WTC11 (cell line): ENCODE results near the gene FXN. TPM values are rescaled to one million over a fixed set of nuclear protein-coding genes. Genes with fewer than 3 reads are reported as not detected.

ENCODE experiments used
- ATAC-seq: fragments of 200-7000 bp; cut with Tn5 transposase; 2 replicates; pipeline ENCODE4 v1.10.0; 2021; ENCODE audit warnings: mild to moderate bottlenecking, moderate library complexity
- CTCF ChIA-PET: fragments of 300-600 bp; sonication (Branson Sonifier 250); formaldehyde crosslinking; loops from one replicate; lab custom pipeline; 2021; ENCODE audit warnings: antibody characterized with exemption; lab: Charles Lee
- POLR2A ChIA-PET: fragments of 350-600 bp; sonication (Branson Sonifier 250); formaldehyde crosslinking; loops from one replicate; lab custom pipeline; 2021; ENCODE audit warnings: antibody characterized with exemption; lab: Charles Lee
- DNase-seq: peaks from one replicate; pipeline ENCODE4 v3.0.0; 2021; ENCODE audit warnings: low spot score
- H3K27ac Mint-ChIP-seq: 2 replicates; pipeline ENCODE4 v1.8.0; 2021; ENCODE audit warnings: mixed read lengths
- H3K27me3 Mint-ChIP-seq: 2 replicates; pipeline ENCODE4 v1.8.0; 2021; ENCODE audit warnings: low read depth, mild to moderate bottlenecking, moderate library complexity, mixed read lengths
- H3K36me3 Mint-ChIP-seq: 2 replicates; pipeline ENCODE4 v1.8.0; 2021; ENCODE audit warnings: mixed read lengths
- H3K4me1 Mint-ChIP-seq: 2 replicates; pipeline ENCODE4 v1.8.0; 2022; ENCODE audit warnings: mixed read lengths
- H3K4me3 Mint-ChIP-seq: 2 replicates; pipeline ENCODE4 v1.8.0; 2021; ENCODE audit warnings: mild to moderate bottlenecking, moderate library complexity, mixed read lengths
- H3K9me3 Mint-ChIP-seq: 2 replicates; pipeline ENCODE4 v1.8.0; 2021; ENCODE audit warnings: mixed read lengths
- AFF4 ChIP-seq: sonication (generic); formaldehyde crosslinking; IDR thresholded peaks from 2 replicates; pipeline ENCODE4 v1.8.1; 2023; ENCODE audit warnings: mild to moderate bottlenecking, missing genetic modification reagents, borderline replicate concordance
- ARID4B ChIP-seq: sonication (generic); formaldehyde crosslinking; IDR thresholded peaks from 2 replicates; pipeline ENCODE4 v1.8.0; 2023; ENCODE audit warnings: missing genetic modification reagents, mild to moderate bottlenecking, borderline replicate concordance
- ERG ChIP-seq: fragments of 250-450 bp; sonication (Bioruptor Pico); IDR thresholded peaks from 2 replicates; pipeline ENCODE4 v1.8.0; 2021; ENCODE audit warnings: mild to moderate bottlenecking
- FOXJ3 ChIP-seq: sonication (generic); formaldehyde crosslinking; IDR thresholded peaks from 2 replicates; pipeline ENCODE4 v1.9.0; 2021; ENCODE audit warnings: missing genetic modification reagents, mild to moderate bottlenecking, borderline replicate concordance
- GTF2I ChIP-seq: fragments of 250-450 bp; sonication (Bioruptor Pico); conservative IDR thresholded peaks from 2 replicates; pipeline ENCODE4 v1.4.0; 2021; ENCODE audit warnings: mild to moderate bottlenecking
- NR3C1 ChIP-seq: sonication (generic); formaldehyde crosslinking; conservative IDR thresholded peaks from 2 replicates; pipeline ENCODE4 v1.8.1; 2023; ENCODE audit warnings: low read depth, mild to moderate bottlenecking, missing genetic modification reagents
- SOX15 ChIP-seq: fragments of 250-450 bp; sonication (Bioruptor Pico); IDR thresholded peaks from 2 replicates; pipeline ENCODE4 v1.9.0; 2021; ENCODE audit warnings: mild to moderate bottlenecking
- SP1 ChIP-seq: sonication (generic); formaldehyde crosslinking; conservative IDR thresholded peaks from 2 replicates; pipeline ENCODE4 v1.8.1; 2022; ENCODE audit warnings: missing genetic modification reagents
- TEAD1 ChIP-seq: sonication (generic); formaldehyde crosslinking; IDR thresholded peaks from 2 replicates; pipeline ENCODE4 v1.8.0; 2022; ENCODE audit warnings: mild to moderate bottlenecking, missing genetic modification reagents
- ZNF317 ChIP-seq: sonication (generic); formaldehyde crosslinking; IDR thresholded peaks from 2 replicates; pipeline ENCODE4 v1.8.1; 2023; ENCODE audit warnings: low read depth, mild to moderate bottlenecking, moderate library complexity, missing genetic modification reagents, borderline replicate concordance
- ZNF512 ChIP-seq: sonication (generic); formaldehyde crosslinking; IDR thresholded peaks from 2 replicates; pipeline ENCODE4 v1.8.1; 2022; ENCODE audit warnings: missing genetic modification reagents, borderline replicate concordance
- total RNA-seq: library from RNA; stranded (reverse); gene quantifications from 3 replicates; pipeline ENCODE4 v1.2.3, GENCODE V29; 2021
- TF ChIP-seq, protein P1 (sequence below): sonication (generic); formaldehyde crosslinking; IDR thresholded peaks from 2 replicates; pipeline ENCODE4 v1.8.0; 2022; ENCODE audit warnings: mild to moderate bottlenecking, missing genetic modification reagents
- TF ChIP-seq, protein P2 (sequence below): sonication (generic); formaldehyde crosslinking; IDR thresholded peaks from 2 replicates; pipeline ENCODE4 v1.8.1; 2022; ENCODE audit warnings: low read depth, mild to moderate bottlenecking, moderate library complexity, missing genetic modification reagents, borderline replicate concordance
- TF ChIP-seq, protein P3 (sequence below): sonication (generic); formaldehyde crosslinking; IDR thresholded peaks from 2 replicates; pipeline ENCODE4 v1.8.1; 2023; ENCODE audit warnings: mild to moderate bottlenecking, missing genetic modification reagents
- TF ChIP-seq, protein P4 (sequence below): sonication (generic); formaldehyde crosslinking; conservative IDR thresholded peaks from 2 replicates; pipeline ENCODE4 v1.8.1; 2023; ENCODE audit warnings: mild to moderate bottlenecking, low read depth, missing genetic modification reagents, moderate library complexity

FXN gene
- total RNA-seq, 1 experiment from 2014 or later, result 30.6 TPM

DNA sequence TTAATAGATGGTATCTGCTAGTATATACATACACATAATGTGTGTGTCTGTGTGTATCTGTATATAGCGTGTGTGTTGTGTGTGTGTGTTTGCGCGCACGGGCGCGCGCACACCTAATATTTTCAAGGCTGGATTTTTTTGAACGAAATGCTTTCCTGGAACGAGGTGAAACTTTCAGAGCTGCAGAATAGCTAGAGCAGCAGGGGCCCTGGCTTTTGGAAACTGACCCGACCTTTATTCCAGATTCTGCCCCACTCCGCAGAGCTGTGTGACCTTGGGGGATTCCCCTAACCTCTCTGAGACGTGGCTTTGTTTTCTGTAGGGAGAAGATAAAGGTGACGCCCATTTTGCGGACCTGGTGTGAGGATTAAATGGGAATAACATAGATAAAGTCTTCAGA lies 757 bp downstream of the FXN start:
- no peak for DNase-seq
- peak overlapping the region; percentile 83 for H3K27ac Mint-ChIP-seq
- ChIA-PET POLR2A (no interaction called here), CTCF (interaction anchor here (0.9 to 1.8 kb wide), 8 partner anchors 9 to 358 kb away, joined by 3 to 14 read pairs (median 3); no protein-coding TSS in a partner anchor)
- H3K9me3 Mint-ChIP-seq, result no peaks in the 10 kb centered on the region
- H3K4me3 Mint-ChIP-seq, result peak overlapping the region; percentile 94
- peak; percentile 8; the same call in 1 of the 2 replicates for ATAC-seq
- TF ChIP-seq, protein P1, sequence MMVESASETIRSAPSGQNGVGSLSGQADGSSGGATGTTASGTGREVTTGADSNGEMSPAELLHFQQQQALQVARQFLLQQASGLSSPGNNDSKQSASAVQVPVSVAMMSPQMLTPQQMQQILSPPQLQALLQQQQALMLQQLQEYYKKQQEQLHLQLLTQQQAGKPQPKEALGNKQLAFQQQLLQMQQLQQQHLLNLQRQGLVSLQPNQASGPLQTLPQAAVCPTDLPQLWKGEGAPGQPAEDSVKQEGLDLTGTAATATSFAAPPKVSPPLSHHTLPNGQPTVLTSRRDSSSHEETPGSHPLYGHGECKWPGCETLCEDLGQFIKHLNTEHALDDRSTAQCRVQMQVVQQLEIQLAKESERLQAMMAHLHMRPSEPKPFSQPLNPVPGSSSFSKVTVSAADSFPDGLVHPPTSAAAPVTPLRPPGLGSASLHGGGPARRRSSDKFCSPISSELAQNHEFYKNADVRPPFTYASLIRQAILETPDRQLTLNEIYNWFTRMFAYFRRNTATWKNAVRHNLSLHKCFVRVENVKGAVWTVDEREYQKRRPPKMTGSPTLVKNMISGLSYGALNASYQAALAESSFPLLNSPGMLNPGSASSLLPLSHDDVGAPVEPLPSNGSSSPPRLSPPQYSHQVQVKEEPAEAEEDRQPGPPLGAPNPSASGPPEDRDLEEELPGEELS, result no peak
- no peak for TF ChIP-seq FOXJ3
- no peak for TF ChIP-seq NR3C1 (CRISPR knock-in tag)
- TF ChIP-seq ZNF317 (CRISPR knock-in tag), result no peak
- TF ChIP-seq SP1, result no peak
- TF ChIP-seq GTF2I (CRISPR knock-in tag), result 0 out of 2 replicates have a peak, but pooled peaks have one; percentile 22
- TF ChIP-seq, protein P2, sequence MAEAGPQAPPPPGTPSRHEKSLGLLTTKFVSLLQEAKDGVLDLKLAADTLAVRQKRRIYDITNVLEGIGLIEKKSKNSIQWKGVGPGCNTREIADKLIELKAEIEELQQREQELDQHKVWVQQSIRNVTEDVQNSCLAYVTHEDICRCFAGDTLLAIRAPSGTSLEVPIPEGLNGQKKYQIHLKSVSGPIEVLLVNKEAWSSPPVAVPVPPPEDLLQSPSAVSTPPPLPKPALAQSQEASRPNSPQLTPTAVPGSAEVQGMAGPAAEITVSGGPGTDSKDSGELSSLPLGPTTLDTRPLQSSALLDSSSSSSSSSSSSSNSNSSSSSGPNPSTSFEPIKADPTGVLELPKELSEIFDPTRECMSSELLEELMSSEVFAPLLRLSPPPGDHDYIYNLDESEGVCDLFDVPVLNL (CRISPR knock-in tag), result no peak
- no peak for TF ChIP-seq ZNF512 (CRISPR knock-in tag)
- TF ChIP-seq AFF4, result no peak
- no peak for TF ChIP-seq TEAD1 (CRISPR knock-in tag)
- TF ChIP-seq SOX15, result no peak
- peak; percentile 41; the same call in 1 of the 2 replicates for TF ChIP-seq ARID4B (CRISPR knock-in tag)
- TF ChIP-seq, protein P3, sequence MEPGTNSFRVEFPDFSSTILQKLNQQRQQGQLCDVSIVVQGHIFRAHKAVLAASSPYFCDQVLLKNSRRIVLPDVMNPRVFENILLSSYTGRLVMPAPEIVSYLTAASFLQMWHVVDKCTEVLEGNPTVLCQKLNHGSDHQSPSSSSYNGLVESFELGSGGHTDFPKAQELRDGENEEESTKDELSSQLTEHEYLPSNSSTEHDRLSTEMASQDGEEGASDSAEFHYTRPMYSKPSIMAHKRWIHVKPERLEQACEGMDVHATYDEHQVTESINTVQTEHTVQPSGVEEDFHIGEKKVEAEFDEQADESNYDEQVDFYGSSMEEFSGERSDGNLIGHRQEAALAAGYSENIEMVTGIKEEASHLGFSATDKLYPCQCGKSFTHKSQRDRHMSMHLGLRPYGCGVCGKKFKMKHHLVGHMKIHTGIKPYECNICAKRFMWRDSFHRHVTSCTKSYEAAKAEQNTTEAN, result no peak
- TF ChIP-seq, protein P4, sequence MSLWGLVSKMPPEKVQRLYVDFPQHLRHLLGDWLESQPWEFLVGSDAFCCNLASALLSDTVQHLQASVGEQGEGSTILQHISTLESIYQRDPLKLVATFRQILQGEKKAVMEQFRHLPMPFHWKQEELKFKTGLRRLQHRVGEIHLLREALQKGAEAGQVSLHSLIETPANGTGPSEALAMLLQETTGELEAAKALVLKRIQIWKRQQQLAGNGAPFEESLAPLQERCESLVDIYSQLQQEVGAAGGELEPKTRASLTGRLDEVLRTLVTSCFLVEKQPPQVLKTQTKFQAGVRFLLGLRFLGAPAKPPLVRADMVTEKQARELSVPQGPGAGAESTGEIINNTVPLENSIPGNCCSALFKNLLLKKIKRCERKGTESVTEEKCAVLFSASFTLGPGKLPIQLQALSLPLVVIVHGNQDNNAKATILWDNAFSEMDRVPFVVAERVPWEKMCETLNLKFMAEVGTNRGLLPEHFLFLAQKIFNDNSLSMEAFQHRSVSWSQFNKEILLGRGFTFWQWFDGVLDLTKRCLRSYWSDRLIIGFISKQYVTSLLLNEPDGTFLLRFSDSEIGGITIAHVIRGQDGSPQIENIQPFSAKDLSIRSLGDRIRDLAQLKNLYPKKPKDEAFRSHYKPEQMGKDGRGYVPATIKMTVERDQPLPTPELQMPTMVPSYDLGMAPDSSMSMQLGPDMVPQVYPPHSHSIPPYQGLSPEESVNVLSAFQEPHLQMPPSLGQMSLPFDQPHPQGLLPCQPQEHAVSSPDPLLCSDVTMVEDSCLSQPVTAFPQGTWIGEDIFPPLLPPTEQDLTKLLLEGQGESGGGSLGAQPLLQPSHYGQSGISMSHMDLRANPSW (CRISPR knock-in tag), result no peak
- TF ChIP-seq ERG (CRISPR knock-in tag), result no peak
- TF ChIP-seq, all 79 proteins: peak for 2
- Mint-ChIP-seq H3K4me1 (peaks cover 11% of the 10 kb centered on the region), H3K36me3 (peaks cover 10% of the 10 kb centered on the region), H3K27me3 (no peaks in the 10 kb centered on the region)
